C4-2B (cell line): ENCODE results near the gene PICALM.

Source experiments
- ZFX ChIP-seq: fragments of 450-650 bp; IDR thresholded peaks from 2 replicates; pipeline ENCODE4 v1.6.1; 2017
- TF ChIP-seq, protein P1 (sequence below): fragments of 450-650 bp; conservative IDR thresholded peaks from 2 replicates; pipeline ENCODE4 v1.5.1; 2017; ENCODE audit warnings: mild to moderate bottlenecking

DNA sequence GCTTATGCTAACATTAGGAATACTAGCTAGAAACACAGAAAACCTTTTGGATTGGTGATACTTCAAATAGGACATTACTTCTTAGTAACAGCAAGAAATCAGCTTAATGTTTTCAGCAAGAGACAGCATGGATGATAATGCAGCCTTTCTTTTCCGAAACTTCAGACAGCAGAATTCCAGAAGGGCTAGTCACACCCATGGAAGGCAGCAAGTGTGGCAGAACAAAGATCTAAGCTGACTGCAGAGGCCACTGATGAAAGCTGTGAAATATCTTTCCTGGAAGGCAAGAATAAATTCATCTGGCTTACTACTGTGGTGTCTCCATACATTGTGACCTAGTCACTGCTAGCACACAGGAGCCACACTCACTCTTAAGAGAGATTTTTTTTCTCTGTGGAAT, 113.4 kb downstream of the PICALM start:
- TF ChIP-seq, protein P1, sequence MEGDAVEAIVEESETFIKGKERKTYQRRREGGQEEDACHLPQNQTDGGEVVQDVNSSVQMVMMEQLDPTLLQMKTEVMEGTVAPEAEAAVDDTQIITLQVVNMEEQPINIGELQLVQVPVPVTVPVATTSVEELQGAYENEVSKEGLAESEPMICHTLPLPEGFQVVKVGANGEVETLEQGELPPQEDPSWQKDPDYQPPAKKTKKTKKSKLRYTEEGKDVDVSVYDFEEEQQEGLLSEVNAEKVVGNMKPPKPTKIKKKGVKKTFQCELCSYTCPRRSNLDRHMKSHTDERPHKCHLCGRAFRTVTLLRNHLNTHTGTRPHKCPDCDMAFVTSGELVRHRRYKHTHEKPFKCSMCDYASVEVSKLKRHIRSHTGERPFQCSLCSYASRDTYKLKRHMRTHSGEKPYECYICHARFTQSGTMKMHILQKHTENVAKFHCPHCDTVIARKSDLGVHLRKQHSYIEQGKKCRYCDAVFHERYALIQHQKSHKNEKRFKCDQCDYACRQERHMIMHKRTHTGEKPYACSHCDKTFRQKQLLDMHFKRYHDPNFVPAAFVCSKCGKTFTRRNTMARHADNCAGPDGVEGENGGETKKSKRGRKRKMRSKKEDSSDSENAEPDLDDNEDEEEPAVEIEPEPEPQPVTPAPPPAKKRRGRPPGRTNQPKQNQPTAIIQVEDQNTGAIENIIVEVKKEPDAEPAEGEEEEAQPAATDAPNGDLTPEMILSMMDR = no peak
- TF ChIP-seq ZFX = no peak
